ENCODE results near the gene RSPRY1.

Gene RSPRY1
- total RNA-seq = 52.0 to 60.1 reads per million in 2 experiments

GRCh38 chr16:57185945-57186871 is at the start of gene RSPRY1, which contains the start of gene PSME3IP1:
RSPRY1 (plus strand) TSS chr16:57186329; CDS start chr16:57204659, 18,330 bp downstream.
PSME3IP1 (minus strand) TSS chr16:57186039; CDS start chr16:57173854, 12,185 bp downstream.
- peak; percentile 99 for DNase-seq (ENCODE audit: low read depth)

- DNase-seq (ENCODE audit: low read depth) = no peak
These were observed 49.1 kb upstream of the RSPRY1 start for GRCh38 chr16:57137043-57137442.

GRCh38 chr16:57137566-57138273 is 48.4 kb upstream of the RSPRY1 start:
- DNase-seq (ENCODE audit: low read depth) = no peak

- DNase-seq (ENCODE audit: low read depth) = no peak
These were observed 47.7 kb upstream of the RSPRY1 start for GRCh38 chr16:57138281-57138935.

GRCh38 chr16:57140931-57141668 is 45.0 kb upstream of the RSPRY1 start:
- DNase-seq (ENCODE audit: low read depth) = no peak

GRCh38 chr16:57141822-57142631 is 44.1 kb upstream of the RSPRY1 start:
- no peak for DNase-seq (ENCODE audit: low read depth)

DNA sequence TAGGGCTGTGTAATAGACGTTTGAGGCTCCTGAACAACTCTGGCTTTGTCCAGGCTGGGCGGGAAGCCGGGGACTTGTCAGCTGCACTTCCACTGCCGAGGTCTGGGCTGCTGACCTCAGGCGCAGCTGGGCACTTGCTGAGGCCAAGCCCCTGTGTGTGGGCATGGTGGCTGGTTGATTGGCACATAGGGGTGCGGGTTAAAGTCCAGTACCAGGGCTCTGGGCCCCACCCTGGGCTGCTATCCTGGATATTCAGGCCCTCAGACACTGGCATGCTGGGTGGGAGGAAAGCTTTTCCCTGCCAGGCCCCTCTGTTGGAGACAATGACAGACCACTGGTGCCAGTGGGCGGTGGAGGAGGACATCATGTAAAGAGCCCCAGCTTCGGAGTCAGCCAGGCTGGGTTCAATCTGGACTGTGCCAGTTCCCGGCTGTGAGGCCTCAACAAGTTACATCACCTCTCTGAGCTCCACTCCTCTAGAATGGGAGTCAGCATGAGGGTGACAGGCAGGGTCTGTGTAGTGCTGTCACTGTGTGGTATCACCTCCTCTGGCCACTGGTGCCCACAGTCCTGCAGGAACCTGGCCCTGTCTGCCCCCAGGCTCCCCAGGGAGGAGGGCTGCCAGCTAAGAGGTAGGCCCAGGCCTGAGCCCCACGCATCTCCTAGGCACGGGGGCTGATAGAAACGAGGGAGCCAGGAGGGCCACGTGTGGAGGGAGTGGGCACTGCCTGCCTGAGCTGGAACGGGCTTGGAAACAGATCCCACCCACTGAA is 42.8 kb upstream of the RSPRY1 start:
- DNase-seq (ENCODE audit: low read depth) = no peak

DNA sequence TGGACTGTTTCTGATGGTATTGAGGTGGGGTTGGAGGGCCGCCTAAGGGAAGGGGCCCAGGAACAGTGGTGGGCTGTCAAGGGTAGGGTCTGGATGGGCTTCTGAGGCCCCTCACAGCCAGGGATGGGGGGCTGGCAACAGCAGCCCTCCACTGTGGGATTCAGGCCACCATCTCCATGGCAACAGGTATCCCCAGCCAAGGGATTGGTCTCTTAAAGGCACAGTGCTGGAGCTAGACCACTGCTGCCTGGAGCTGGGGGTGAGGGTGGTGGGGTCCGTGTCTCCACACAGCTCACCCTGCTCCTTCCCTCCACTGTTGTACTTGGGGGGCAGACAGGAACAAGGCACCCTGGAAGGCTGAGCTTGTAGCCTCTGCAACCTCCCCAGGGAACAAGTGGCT is 42.1 kb upstream of the RSPRY1 start:
- no peak for DNase-seq (ENCODE audit: low read depth)

- DNase-seq (ENCODE audit: low read depth) = no peak
These were observed 40.8 kb upstream of the RSPRY1 start for GRCh38 chr16:57145046-57146021.

DNA sequence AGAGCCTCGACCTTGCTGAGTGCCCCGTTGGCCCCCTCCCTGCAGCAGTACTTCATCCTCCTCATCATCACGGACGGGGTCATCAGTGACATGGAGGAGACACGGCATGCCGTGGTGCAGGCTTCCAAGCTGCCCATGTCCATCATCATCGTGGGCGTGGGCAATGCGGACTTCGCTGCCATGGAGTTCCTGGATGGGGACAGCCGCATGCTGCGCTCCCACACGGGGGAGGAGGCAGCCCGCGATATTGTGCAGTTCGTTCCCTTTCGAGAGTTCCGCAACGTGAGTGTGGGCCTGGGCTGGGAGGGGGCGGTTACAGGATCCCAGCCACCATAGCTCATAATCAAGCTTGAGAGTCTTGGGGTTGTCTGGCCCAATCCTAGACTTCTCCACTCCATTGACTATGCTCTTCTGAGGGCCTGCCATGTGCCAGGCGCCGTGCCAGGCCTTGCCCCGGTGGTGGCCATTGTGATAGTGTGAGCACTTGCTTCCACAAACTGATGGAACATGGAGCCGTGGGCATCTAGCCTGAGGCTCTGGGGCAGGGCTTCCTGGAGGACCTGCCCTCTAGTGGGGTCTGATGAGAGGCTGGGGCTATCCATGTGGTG is 40.0 kb upstream of the RSPRY1 start:
- DNase-seq (ENCODE audit: low read depth) = no peak

GRCh38 chr16:57146735-57147134 is 39.4 kb upstream of the RSPRY1 start:
- DNase-seq (ENCODE audit: low read depth) = no peak

GRCh38 chr16:57147381-57148221 is 38.5 kb upstream of the RSPRY1 start:
- DNase-seq (ENCODE audit: low read depth) = no peak

DNA sequence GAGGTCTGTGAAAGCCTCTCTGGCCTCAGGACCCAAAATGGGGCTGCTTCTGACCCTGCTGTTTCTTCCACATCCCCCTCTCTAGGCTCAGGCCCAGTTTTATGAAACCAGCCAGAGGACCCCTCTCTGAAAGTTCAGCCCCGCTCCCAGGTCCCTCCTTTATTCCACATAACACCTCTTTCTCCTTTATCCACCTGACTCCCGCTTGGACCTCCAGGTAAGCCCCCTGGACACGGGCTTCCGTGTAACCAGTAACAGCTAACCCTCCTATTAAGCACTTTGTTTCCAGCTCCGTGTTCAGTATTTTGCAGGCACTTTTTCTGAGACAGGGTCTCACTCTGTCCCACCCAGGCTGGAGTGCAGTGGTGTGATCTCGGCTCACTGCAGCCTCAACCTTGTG is 37.6 kb upstream of the RSPRY1 start:
- DNase-seq (ENCODE audit: low read depth) = no peak

DNA sequence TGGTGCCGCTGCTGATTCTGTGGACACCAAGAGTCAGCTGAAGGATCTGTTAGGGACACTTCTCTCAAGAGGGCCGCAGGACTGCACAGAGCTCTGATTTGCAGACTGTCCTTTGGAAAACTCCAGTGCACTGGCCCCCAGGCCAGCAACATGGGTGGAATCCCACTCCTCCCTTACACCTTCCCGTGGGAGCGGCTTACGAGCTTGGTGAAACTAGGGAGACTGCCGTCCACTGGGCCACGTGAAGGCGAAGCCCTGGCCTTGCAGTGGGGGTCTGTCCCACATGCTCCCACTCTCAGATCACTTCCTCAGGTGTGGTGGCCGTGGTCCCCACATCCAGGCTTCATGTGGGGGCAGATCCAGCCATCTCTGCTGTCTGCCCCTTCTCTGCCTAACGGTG is 36.7 kb upstream of the RSPRY1 start:
- DNase-seq (ENCODE audit: low read depth) = no peak

DNA sequence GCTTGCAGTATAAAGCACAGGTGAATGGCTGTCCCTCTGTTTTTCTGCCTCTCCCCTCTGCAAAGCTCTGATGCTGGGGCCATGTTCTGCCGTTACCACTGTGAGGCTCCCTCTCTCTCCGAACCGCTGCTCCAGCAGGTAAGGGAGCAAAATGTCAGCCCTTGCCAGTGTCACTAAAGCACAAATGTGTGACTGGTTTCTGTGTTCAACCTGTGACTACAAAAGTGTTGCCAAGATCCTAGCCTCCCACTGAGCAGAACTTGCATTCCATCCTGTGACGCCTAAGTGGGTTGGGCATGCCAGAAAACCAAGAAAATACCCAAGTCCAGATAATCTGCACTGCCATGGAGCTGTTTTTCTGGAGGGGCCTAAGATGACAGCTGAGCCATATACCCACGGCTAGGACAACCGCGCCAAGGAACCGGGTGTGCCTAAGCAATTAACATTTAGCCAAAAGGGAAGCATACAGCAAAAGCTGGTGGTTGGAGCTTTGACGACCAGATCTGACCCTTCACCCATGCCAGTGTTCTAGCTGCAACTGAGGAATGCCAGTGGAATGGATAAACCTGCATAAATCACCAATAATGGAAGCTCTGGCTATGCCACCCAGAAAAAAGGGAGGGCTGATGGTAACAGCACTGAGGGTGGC is 35.3 kb upstream of the RSPRY1 start:
- DNase-seq (ENCODE audit: low read depth) = no peak

DNA sequence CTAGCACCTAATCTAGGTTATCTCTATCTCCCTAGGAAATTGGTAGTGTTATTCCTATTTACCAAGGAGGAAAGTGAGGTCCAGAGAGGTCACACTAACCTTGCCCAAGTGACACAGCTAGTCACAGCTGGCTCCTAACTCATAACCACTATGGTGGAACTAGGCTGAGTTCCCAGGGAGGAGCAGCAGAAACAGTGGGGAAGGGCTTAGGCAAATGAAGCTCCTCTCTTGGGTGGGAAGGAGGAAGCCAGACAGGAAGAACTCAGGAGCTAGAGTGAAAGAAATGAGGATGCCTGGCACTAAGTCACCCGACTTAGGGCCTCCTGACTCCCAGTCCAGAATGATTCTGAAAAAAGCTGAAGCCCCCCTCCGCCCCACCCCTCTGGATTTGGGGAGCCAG is 34.8 kb upstream of the RSPRY1 start:
- no peak for DNase-seq (ENCODE audit: low read depth)

Measured in T follicular helper cell (primary cell).